Endothelial cell of umbilical vein (primary cell): ENCODE data around the gene C2orf74. TPM values are rescaled to one million over a fixed set of nuclear protein-coding genes. Genes with fewer than 3 reads are reported as not detected.

Experiments used
- BruUV-seq: library from RNA; stranded (reverse); fragments of 400-500 nt; replicated peaks from 2 replicates; lab custom pipeline; 2021; lab: Mats Ljungman, UMichigan
- CTCF ChIA-PET: fragments of 300-600, 350-600 bp; sonication (Branson Sonifier 250); formaldehyde crosslinking; loops from one replicate; lab custom pipeline; 2021; ENCODE audit warnings: antibody characterized with exemption, inconsistent platforms; lab: Charles Lee
- POLR2A ChIA-PET: fragments of 300-600, 350-600 bp; sonication (Branson Sonifier 250); formaldehyde crosslinking; loops from one replicate; lab custom pipeline; 2021; ENCODE audit warnings: antibody characterized with exemption, inconsistent platforms; lab: Charles Lee
- DNase-seq: peaks from one replicate; pipeline ENCODE4 v3.0.0-alpha.2; 2011; ENCODE audit warnings: low read depth, low spot score
- FAIRE-seq: peaks from 2 replicates; lab custom pipeline; 2011; peaks lifted over from hg19 to GRCh38; lab: Jason Lieb, UNC
- H2AFZ ChIP-seq: 2 replicates; pipeline ENCODE4 v1.6.0; 2012; ENCODE audit warnings: low read depth, low read length, control low read depth, inconsistent platforms
- H3K27ac ChIP-seq: 2 replicates; pipeline ENCODE4 v1.5.1; 2011; ENCODE audit warnings: low read depth, mild to moderate bottlenecking, control low read depth, low read length, moderate library complexity; ENCODE audit not compliant: insufficient read depth
- H3K27me3 ChIP-seq, 2 experiments: 2 replicates each; pipeline versions ENCODE4 v1.6.0 to v1.6.1; 2011; ENCODE audit warnings: low read length in 2 of 2, mixed read lengths in 1 of 2; ENCODE audit not compliant: control insufficient read depth in 2 of 2, insufficient read depth in 2 of 2
- H3K36me3 ChIP-seq, 2 experiments: 2 replicates in 1 of 2; 3 replicates in 1 of 2; pipeline ENCODE4 v1.5.1; 2011; ENCODE audit warnings: low read length in 2 of 2, mild to moderate bottlenecking in 1 of 2, moderate library complexity in 1 of 2; ENCODE audit not compliant: control insufficient read depth in 2 of 2, insufficient read depth in 2 of 2; ENCODE audit errors: extremely low read depth in 1 of 2
- H3K4me1 ChIP-seq: 3 replicates; pipeline ENCODE4 v1.5.1; 2011; ENCODE audit warnings: mild to moderate bottlenecking, low read length; ENCODE audit not compliant: control insufficient read depth, insufficient read depth; ENCODE audit errors: extremely low read depth
- H3K4me2 ChIP-seq: 2 replicates; pipeline ENCODE4 v1.6.1; 2011; ENCODE audit warnings: low read length, control low read depth, mixed read lengths; ENCODE audit not compliant: insufficient read depth
- H3K4me3 ChIP-seq, 3 experiments: fragments of 200-600 bp in 1 of 3; sonication (generic), shearing (Covaris generic) in 1 of 3; replicated peaks in 1 of 3; 2 replicates each; pipeline ENCODE4 v1.5.1; 2011 to 2016; ENCODE audit warnings: control low read depth in 3 of 3, low read length in 3 of 3, mild to moderate bottlenecking in 2 of 3, inconsistent platforms in 1 of 3, low read depth in 1 of 3, moderate library complexity in 1 of 3; ENCODE audit not compliant: insufficient read depth in 1 of 3
- H3K79me2 ChIP-seq: 2 replicates; pipeline ENCODE4 v1.6.0; 2012; ENCODE audit warnings: low read length, inconsistent platforms; ENCODE audit not compliant: control insufficient read depth, insufficient read depth
- H3K9ac ChIP-seq: replicated peaks from 2 replicates; pipeline ENCODE3; 2011; ENCODE audit warnings: low read length, control low read depth; ENCODE audit not compliant: insufficient read depth; ENCODE audit errors: extremely low read depth
- H3K9me1 ChIP-seq: replicated peaks from 3 replicates; pipeline ENCODE4 v1.6.0; 2011; ENCODE audit warnings: mild to moderate bottlenecking, low read length; ENCODE audit not compliant: control insufficient read depth, insufficient read depth; ENCODE audit errors: extremely low read depth
- H3K9me3 ChIP-seq: replicated peaks from 2 replicates; pipeline ENCODE4 v1.5.1; 2012; ENCODE audit warnings: low read length, inconsistent platforms; ENCODE audit not compliant: control insufficient read depth, insufficient read depth
- H4K20me1 ChIP-seq: replicated peaks from 2 replicates; pipeline ENCODE3; 2011; ENCODE audit warnings: mild to moderate bottlenecking, low read length; ENCODE audit not compliant: control insufficient read depth, insufficient read depth; ENCODE audit errors: extremely low read depth
- CTCF ChIP-seq, 2 donors: IDR thresholded peaks; 1 replicate in 1 of 2; 2 replicates in 1 of 2; pipeline ENCODE4 v1.5.1; 2011; ENCODE audit warnings: low read length in 2 of 2, mild to moderate bottlenecking in 2 of 2, moderate library complexity in 2 of 2, control low read depth in 1 of 2, inconsistent platforms in 1 of 2, low read depth in 1 of 2; ENCODE audit not compliant: insufficient read depth in 1 of 2; ENCODE audit errors: extremely low read depth in 1 of 2
- EZH2 ChIP-seq: IDR thresholded peaks from 2 replicates; pipeline ENCODE4 v1.6.1; 2012; ENCODE audit warnings: borderline replicate concordance, low read depth, mild to moderate bottlenecking, moderate library complexity, low read length, inconsistent platforms; ENCODE audit not compliant: severe bottlenecking
- FOS ChIP-seq: IDR thresholded peaks from 2 replicates; pipeline ENCODE4 v1.6.1; 2011; ENCODE audit warnings: mild to moderate bottlenecking, low read length, moderate library complexity, borderline replicate concordance; ENCODE audit not compliant: insufficient read depth
- GATA2 ChIP-seq: IDR thresholded peaks from 2 replicates; pipeline ENCODE4 v1.7.0; 2011; ENCODE audit warnings: low read depth, mild to moderate bottlenecking, moderate library complexity, mixed read lengths, low read length; ENCODE audit not compliant: insufficient read length, insufficient read depth
- JUN ChIP-seq: IDR thresholded peaks from 2 replicates; pipeline ENCODE4 v1.6.1; 2011; ENCODE audit warnings: borderline replicate concordance, low read depth; ENCODE audit not compliant: insufficient read length, insufficient read depth
- MAX ChIP-seq: IDR thresholded peaks from 2 replicates; pipeline ENCODE4 v1.6.1; 2011; ENCODE audit not compliant: insufficient read depth, insufficient read length
- MYC ChIP-seq: IDR thresholded peaks from one replicate; pipeline ENCODE4 v1.6.1; 2011; ENCODE audit warnings: mild to moderate bottlenecking, low read depth, low read length
- POLR2A ChIP-seq: IDR thresholded peaks from 2 replicates; pipeline ENCODE4 v1.6.1; 2012; ENCODE audit warnings: low read depth, mild to moderate bottlenecking, control low read depth, low read length
- POLR2AphosphoS5 ChIP-seq: IDR thresholded peaks from 2 replicates; pipeline ENCODE4 v1.6.1; 2012; ENCODE audit warnings: low read depth, mild to moderate bottlenecking, control low read depth, low read length, moderate library complexity; ENCODE audit not compliant: insufficient read depth
- dilution Hi-C: fragments of 300-500 bp; cut with MboI; formaldehyde crosslinking; loops from one replicate; pipeline ENCODE4 v1.15.0; 2019; ENCODE audit warnings: low sequenced_read_pairs; ENCODE audit not compliant: extremely low pct_ligation_motif_present
- intact Hi-C: fragments of 100-400 bp; cut with micrococcal nuclease; formaldehyde crosslinking; loops from one replicate; pipeline ENCODE4 v1.10.0; 2022
- polyA plus RNA-seq, 4 experiments: library from polyadenylated mRNA; depleted of rRNA in 3 of 4; stranded (reverse) in 3 of 4; unstranded in 1 of 4; fragments of >200 nt; gene quantifications; 2 replicates each; pipeline versions ENCODE4 v1.2.1 to v1.2.3, GENCODE V29; 2011 to 2012; ENCODE audit warnings: missing spikeins in 1 of 4
- total RNA-seq: library from RNA; stranded (reverse); gene quantifications from 2 replicates; pipeline ENCODE4 v1.2.3, GENCODE V29; 2021

C2orf74 gene
- total and polyA plus RNA-seq, 2 donors (not counting 3 experiments of a cell fraction or from before 2014, with no cell fraction given): 4.1 to 5.6 TPM

GRCh38 chr2:61157371-61158003 is 4.5 kb upstream of the C2orf74 start:
- POLR2A ChIA-PET: no interaction called here
- Histone ChIP-seq H2AFZ (no peak overlapping the region), H3K4me1 (no peaks in the 10 kb centered on the region), H3K4me2 (no peak overlapping the region), H3K9me3 (no peaks in the 10 kb centered on the region), H3K36me3 (no peaks in the 10 kb centered on the region), H3K4me3 (no peak overlapping the region), H3K27me3 (no peaks in the 10 kb centered on the region), H3K9ac (no peak overlapping the region), H3K9me1 (no peaks in the 10 kb centered on the region), H4K20me1 (no peaks in the 10 kb centered on the region), H3K27ac (no peak overlapping the region), H3K79me2 (no peaks in the 10 kb centered on the region)
- dilution Hi-C loops: no loop called here
- intact Hi-C loops: no loop called here
- CTCF ChIA-PET: no interaction called here
- no TSS peak for BruUV-seq
- FAIRE-seq: no peak
- TF ChIP-seq MAX (no peak), GATA2 (no peak), POLR2A (no peak), FOS (no peak), MYC (no peak), EZH2 (no peak), JUN (no peak), POLR2AphosphoS5 (no peak), CTCF (IDR thresholded peaks at IDR 0.05; ENCODE audit: extremely low read depth in 1 of 2, insufficient read depth in 1 of 2, low read depth in 1 of 2, low read length in 2 of 2) (no peak)
- no peak for DNase-seq
